Measurements from ENCODE around the gene ELMO1.

DNA sequence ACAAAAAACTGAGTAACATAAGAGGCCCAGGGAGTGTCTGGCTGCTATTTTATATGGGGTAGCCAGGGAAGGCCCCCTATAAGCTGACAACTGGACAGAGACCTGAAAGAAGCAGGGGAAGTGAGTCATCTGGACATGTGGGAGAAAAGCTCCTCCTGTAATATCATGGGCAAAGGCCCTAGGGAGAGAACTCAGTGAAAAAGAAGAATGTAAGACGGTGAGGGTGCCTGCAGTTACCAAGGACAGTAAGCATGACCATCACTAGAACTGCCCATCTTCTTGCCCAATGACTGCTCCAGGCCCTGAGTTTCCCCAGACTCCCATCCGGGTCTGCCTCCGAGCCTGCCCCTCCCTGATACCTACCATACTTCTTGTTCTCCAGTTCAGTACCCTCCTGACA is 2.3 kb downstream of the ELMO1 start:
- TF ChIP-seq, protein P1, sequence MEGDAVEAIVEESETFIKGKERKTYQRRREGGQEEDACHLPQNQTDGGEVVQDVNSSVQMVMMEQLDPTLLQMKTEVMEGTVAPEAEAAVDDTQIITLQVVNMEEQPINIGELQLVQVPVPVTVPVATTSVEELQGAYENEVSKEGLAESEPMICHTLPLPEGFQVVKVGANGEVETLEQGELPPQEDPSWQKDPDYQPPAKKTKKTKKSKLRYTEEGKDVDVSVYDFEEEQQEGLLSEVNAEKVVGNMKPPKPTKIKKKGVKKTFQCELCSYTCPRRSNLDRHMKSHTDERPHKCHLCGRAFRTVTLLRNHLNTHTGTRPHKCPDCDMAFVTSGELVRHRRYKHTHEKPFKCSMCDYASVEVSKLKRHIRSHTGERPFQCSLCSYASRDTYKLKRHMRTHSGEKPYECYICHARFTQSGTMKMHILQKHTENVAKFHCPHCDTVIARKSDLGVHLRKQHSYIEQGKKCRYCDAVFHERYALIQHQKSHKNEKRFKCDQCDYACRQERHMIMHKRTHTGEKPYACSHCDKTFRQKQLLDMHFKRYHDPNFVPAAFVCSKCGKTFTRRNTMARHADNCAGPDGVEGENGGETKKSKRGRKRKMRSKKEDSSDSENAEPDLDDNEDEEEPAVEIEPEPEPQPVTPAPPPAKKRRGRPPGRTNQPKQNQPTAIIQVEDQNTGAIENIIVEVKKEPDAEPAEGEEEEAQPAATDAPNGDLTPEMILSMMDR (conservative IDR thresholded peaks at IDR 0.05; ENCODE audit: low read depth, low read length): no peak
- TF ChIP-seq EZH2phosphoT487 (IDR thresholded peaks at IDR 0.05; ENCODE audit: borderline replicate concordance, low read length): no peak
- TF ChIP-seq EZH2 (IDR thresholded peaks at IDR 0.05; ENCODE audit: low read length, unreplicated experiment): no peak
